Renal cortical epithelial cell (primary cell): ENCODE measurements around the gene TES. TPM values are rescaled to one million over a fixed set of nuclear protein-coding genes. Genes with fewer than 3 reads are reported as not detected.

ENCODE experiments used
- DNase-seq: peaks from one replicate; pipeline ENCODE4 v3.0.0-alpha.2; 2011; ENCODE audit warnings: low read depth
- total RNA-seq: library from RNA; depleted of rRNA; stranded (reverse); fragments of >200 nt; gene quantifications from 2 replicates; pipeline ENCODE4 v1.2.3, GENCODE V29; 2014

Gene TES
- total RNA-seq, 1 donor from 2014 or later: 198 TPM

- no peak for DNase-seq
Measured at GRCh38 chr7:116219834-116220233, 9.5 kb downstream of the TES start.

- no peak for DNase-seq
Measured at GRCh38 chr7:116222501-116222900, 12.2 kb downstream of the TES start.

GRCh38 chr7:116223588-116223987 lies 13.2 kb downstream of the TES start:
- no peak for DNase-seq

- no peak for DNase-seq
Measured at GRCh38 chr7:116224492-116225098, 14.3 kb downstream of the TES start.

GRCh38 chr7:116225860-116226259 lies 15.5 kb downstream of the TES start:
- DNase-seq: no peak

GRCh38 chr7:116226664-116227063 lies 16.3 kb downstream of the TES start:
- DNase-seq: no peak

GRCh38 chr7:116227678-116228239 lies 17.4 kb downstream of the TES start:
- no peak for DNase-seq

- DNase-seq: no peak
Measured at GRCh38 chr7:116228241-116228640, 17.9 kb downstream of the TES start.

GRCh38 chr7:116229366-116229765 lies 19.0 kb downstream of the TES start:
- DNase-seq: no peak

- no peak for DNase-seq
Measured at GRCh38 chr7:116230191-116231005, 20.1 kb downstream of the TES start.

GRCh38 chr7:116231543-116231942 lies 21.2 kb downstream of the TES start:
- no peak for DNase-seq

GRCh38 chr7:116231949-116232348 lies 21.6 kb downstream of the TES start:
- peak; percentile 79 for DNase-seq

GRCh38 chr7:116232350-116232749 lies 22.0 kb downstream of the TES start:
- no peak for DNase-seq

- peak; percentile 61 for DNase-seq
Measured at GRCh38 chr7:116232920-116233319, 22.6 kb downstream of the TES start.

- DNase-seq: no peak
Measured at GRCh38 chr7:116234517-116235200, 24.3 kb downstream of the TES start.

- DNase-seq: no peak
Measured at GRCh38 chr7:116235380-116235779, 25.0 kb downstream of the TES start.

- peak; percentile 54 for DNase-seq
Measured at GRCh38 chr7:116236020-116236630, 25.8 kb downstream of the TES start.

- DNase-seq: no peak
Measured at GRCh38 chr7:116239020-116239419, 28.7 kb downstream of the TES start.

GRCh38 chr7:116239434-116239833 lies 29.1 kb downstream of the TES start:
- no peak for DNase-seq

GRCh38 chr7:116240024-116240668 lies 29.8 kb downstream of the TES start:
- no peak for DNase-seq

GRCh38 chr7:116241291-116241690 lies 31.0 kb downstream of the TES start:
- no peak for DNase-seq

GRCh38 chr7:116242178-116242577 lies 31.8 kb downstream of the TES start:
- DNase-seq: no peak
